HL-60 (cell line): ENCODE data around the gene PLEKHG7.

Experiments used
- DNase-seq, 2 experiments: peaks; one replicate each; pipeline ENCODE4 v3.0.0-alpha.2; 2010 to 2020; ENCODE audit warnings: low read depth in 1 of 2, low spot score in 1 of 2
- H3K27ac ChIP-seq: fragments of 250-450 bp; sonication (Bioruptor Pico); replicated peaks from 2 replicates; pipeline ENCODE4 v1.5.1; 2020; ENCODE audit warnings: mild to moderate bottlenecking, moderate library complexity
- H3K27me3 ChIP-seq: fragments of 250-450 bp; sonication (Bioruptor Pico); 2 replicates; pipeline ENCODE4 v1.5.1; 2021; ENCODE audit warnings: mild to moderate bottlenecking, moderate library complexity; ENCODE audit not compliant: insufficient read depth, poor library complexity, severe bottlenecking
- H3K4me3 ChIP-seq: replicated peaks from 2 replicates; pipeline ENCODE4 v1.5.1; 2011; ENCODE audit warnings: mild to moderate bottlenecking, control low read depth, low read length; ENCODE audit not compliant: insufficient read depth
- GABPA ChIP-seq: IDR thresholded peaks from 2 replicates; pipeline ENCODE4 v1.6.1; 2012; ENCODE audit warnings: low read depth
- POLR2AphosphoS5 ChIP-seq: IDR thresholded peaks from 2 replicates; pipeline ENCODE4 v1.6.1; 2012; ENCODE audit warnings: low read depth
- SPI1 ChIP-seq: IDR thresholded peaks from 2 replicates; pipeline ENCODE4 v1.6.1; 2012; ENCODE audit warnings: low read depth, mild to moderate bottlenecking, borderline replicate concordance
- TF ChIP-seq, protein P1 (sequence below): IDR thresholded peaks from one replicate; pipeline ENCODE4 v1.5.1; 2011; ENCODE audit warnings: low read length, control low read depth, inconsistent platforms; ENCODE audit not compliant: insufficient read depth
- TF ChIP-seq, protein P2 (sequence below): IDR thresholded peaks from 2 replicates; pipeline ENCODE4 v1.6.1; 2012; ENCODE audit warnings: low read depth; ENCODE audit not compliant: insufficient replicate concordance

Gene PLEKHG7

GRCh38 chr12:92674500-92674899 lies 28.3 kb upstream of the PLEKHG7 start:
- Histone ChIP-seq H3K27me3 (no peaks in the 10 kb centered on the region), H3K27ac (no peak overlapping the region), H3K4me3 (no peak overlapping the region)
- DNase-seq = no peak
- TF ChIP-seq SPI1 = no peak
- no peak for TF ChIP-seq POLR2AphosphoS5
- TF ChIP-seq, protein P1, sequence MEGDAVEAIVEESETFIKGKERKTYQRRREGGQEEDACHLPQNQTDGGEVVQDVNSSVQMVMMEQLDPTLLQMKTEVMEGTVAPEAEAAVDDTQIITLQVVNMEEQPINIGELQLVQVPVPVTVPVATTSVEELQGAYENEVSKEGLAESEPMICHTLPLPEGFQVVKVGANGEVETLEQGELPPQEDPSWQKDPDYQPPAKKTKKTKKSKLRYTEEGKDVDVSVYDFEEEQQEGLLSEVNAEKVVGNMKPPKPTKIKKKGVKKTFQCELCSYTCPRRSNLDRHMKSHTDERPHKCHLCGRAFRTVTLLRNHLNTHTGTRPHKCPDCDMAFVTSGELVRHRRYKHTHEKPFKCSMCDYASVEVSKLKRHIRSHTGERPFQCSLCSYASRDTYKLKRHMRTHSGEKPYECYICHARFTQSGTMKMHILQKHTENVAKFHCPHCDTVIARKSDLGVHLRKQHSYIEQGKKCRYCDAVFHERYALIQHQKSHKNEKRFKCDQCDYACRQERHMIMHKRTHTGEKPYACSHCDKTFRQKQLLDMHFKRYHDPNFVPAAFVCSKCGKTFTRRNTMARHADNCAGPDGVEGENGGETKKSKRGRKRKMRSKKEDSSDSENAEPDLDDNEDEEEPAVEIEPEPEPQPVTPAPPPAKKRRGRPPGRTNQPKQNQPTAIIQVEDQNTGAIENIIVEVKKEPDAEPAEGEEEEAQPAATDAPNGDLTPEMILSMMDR = no peak
- TF ChIP-seq, protein P2, sequence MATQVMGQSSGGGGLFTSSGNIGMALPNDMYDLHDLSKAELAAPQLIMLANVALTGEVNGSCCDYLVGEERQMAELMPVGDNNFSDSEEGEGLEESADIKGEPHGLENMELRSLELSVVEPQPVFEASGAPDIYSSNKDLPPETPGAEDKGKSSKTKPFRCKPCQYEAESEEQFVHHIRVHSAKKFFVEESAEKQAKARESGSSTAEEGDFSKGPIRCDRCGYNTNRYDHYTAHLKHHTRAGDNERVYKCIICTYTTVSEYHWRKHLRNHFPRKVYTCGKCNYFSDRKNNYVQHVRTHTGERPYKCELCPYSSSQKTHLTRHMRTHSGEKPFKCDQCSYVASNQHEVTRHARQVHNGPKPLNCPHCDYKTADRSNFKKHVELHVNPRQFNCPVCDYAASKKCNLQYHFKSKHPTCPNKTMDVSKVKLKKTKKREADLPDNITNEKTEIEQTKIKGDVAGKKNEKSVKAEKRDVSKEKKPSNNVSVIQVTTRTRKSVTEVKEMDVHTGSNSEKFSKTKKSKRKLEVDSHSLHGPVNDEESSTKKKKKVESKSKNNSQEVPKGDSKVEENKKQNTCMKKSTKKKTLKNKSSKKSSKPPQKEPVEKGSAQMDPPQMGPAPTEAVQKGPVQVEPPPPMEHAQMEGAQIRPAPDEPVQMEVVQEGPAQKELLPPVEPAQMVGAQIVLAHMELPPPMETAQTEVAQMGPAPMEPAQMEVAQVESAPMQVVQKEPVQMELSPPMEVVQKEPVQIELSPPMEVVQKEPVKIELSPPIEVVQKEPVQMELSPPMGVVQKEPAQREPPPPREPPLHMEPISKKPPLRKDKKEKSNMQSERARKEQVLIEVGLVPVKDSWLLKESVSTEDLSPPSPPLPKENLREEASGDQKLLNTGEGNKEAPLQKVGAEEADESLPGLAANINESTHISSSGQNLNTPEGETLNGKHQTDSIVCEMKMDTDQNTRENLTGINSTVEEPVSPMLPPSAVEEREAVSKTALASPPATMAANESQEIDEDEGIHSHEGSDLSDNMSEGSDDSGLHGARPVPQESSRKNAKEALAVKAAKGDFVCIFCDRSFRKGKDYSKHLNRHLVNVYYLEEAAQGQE = no peak
- TF ChIP-seq GABPA = no peak

DNA sequence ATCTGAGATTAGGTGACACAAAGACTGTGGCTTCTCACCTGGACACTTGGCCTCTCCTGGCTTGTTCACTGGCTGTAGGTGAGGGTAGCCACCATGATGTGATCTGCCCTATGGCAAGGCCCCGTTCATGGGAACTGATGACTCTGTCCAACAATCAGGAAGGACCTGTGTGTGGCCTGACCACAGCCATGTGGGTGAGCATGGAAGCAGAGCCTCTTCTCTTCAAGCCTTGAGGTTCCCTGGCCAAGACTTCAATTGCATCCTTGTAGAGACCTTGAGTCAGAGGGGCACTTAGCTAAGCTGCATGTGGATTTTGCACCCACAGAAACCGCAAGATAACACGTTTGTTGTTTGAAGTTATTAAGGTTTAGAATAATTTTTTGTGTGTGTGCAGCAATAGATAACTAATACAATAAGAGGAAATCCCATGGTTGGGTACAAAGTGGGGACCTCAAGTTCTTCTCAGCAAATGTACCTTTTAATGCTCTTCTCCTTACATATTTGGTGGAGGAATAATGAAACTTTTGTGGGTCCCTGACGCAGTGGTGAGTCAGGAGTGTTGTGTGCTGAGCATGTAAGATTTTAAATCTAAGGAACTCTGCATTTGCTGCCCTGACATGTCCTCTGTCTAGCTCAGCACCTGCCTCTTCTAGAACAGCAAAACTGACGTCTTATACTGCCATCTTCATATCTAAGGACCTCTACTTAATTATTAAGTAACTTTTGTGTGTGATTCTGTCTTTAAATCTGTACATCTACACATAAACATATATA lies 27.5 kb upstream of the PLEKHG7 start:
- Histone ChIP-seq H3K27ac (no peak overlapping the region), H3K27me3 (no peaks in the 10 kb centered on the region), H3K4me3 (no peak overlapping the region)
- TF ChIP-seq GABPA = no peak
- TF ChIP-seq, protein P1 = no peak
- TF ChIP-seq POLR2AphosphoS5 = no peak
- TF ChIP-seq SPI1 = no peak
- TF ChIP-seq, protein P2 = no peak
- DNase-seq = no peak

- TF ChIP-seq, protein P1 = no peak
- TF ChIP-seq GABPA = no peak
- no peak for TF ChIP-seq POLR2AphosphoS5
- TF ChIP-seq, protein P2 = no peak
- Histone ChIP-seq H3K27ac (no peak overlapping the region), H3K4me3 (no peak overlapping the region), H3K27me3 (no peaks in the 10 kb centered on the region)
- no peak for DNase-seq
These were observed 26.1 kb upstream of the PLEKHG7 start for GRCh38 chr12:92676710-92677109.
